ENCODE results near the gene NIPAL3.

- TF ChIP-seq, protein P1, sequence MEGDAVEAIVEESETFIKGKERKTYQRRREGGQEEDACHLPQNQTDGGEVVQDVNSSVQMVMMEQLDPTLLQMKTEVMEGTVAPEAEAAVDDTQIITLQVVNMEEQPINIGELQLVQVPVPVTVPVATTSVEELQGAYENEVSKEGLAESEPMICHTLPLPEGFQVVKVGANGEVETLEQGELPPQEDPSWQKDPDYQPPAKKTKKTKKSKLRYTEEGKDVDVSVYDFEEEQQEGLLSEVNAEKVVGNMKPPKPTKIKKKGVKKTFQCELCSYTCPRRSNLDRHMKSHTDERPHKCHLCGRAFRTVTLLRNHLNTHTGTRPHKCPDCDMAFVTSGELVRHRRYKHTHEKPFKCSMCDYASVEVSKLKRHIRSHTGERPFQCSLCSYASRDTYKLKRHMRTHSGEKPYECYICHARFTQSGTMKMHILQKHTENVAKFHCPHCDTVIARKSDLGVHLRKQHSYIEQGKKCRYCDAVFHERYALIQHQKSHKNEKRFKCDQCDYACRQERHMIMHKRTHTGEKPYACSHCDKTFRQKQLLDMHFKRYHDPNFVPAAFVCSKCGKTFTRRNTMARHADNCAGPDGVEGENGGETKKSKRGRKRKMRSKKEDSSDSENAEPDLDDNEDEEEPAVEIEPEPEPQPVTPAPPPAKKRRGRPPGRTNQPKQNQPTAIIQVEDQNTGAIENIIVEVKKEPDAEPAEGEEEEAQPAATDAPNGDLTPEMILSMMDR (IDR thresholded peaks at IDR 0.05 in 2 of 3, conservative IDR thresholded peaks at IDR 0.05 in 1 of 3; ENCODE audit: borderline replicate concordance in 1 of 3, insufficient read depth in 1 of 3, low read depth in 2 of 3, low read length in 2 of 3), result no peak
- TF ChIP-seq EZH2 (IDR thresholded peaks at IDR 0.05) (no peak), POLR2A (IDR thresholded peaks at IDR 0.05; ENCODE audit: borderline replicate concordance, extremely low read depth, insufficient read depth, insufficient read length) (no peak), RAD21 (IDR thresholded peaks at IDR 0.05; ENCODE audit: low read depth) (no peak), SRF (IDR thresholded peaks at IDR 0.05; ENCODE audit: low read depth) (no peak), YY1 (IDR thresholded peaks at IDR 0.05; ENCODE audit: extremely low read depth, insufficient replicate concordance, low read depth, low read length) (no peak), CEBPB (IDR thresholded peaks at IDR 0.05; ENCODE audit: low read depth) (no peak), POLR2AphosphoS5 (IDR thresholded peaks at IDR 0.05; ENCODE audit: low read depth, low read length) (no peak), EZH2phosphoT487 (IDR thresholded peaks at IDR 0.05; ENCODE audit: borderline replicate concordance) (no peak), REST (IDR thresholded peaks at IDR 0.05; ENCODE audit: low read depth) (no peak), FOSL1 (IDR thresholded peaks at IDR 0.05; ENCODE audit: low read depth) (no peak)
These were observed 35.8 kb upstream of the NIPAL3 start for GRCh38 chr1:24379733-24380315.

Measured in HCT116 (cell line).